ENCODE measurements around the gene C20orf204. TPM values are rescaled to one million over a fixed set of nuclear protein-coding genes. Genes with fewer than 3 reads are reported as not detected.

The C20orf204 gene
- total RNA-seq, 4 donors from 2014 or later = 0.40 to 1.6 (median 0.58) TPM; not detected in 1

Small RNA genes within 50 kb of the gene (small RNA-seq; reads per million reads assigned to genes)
- gene AL355803.1 = 0 reads per million in 4 donors
- 0 reads per million in 4 donors for gene MIR6813

Other genes with a start within 250 kb of the C20orf204 start
- gene ZBTB46, start 204.9 kb upstream of the C20orf204 start, total RNA-seq = 10 to 100 TPM in 2 of 4 donors, 1 to 10 TPM in 2; 8.1 to 13.8 (median 10.2) TPM
- not detected for gene ABHD16B, start 174.7 kb upstream of the C20orf204 start, total RNA-seq
- gene TPD52L2, start 170.9 kb upstream of the C20orf204 start, total RNA-seq = 100 to 1,000 TPM; 136 to 157 (median 145) TPM
- 10 to 100 TPM; 44.7 to 70.6 (median 47.6) TPM for gene DNAJC5, start 141.1 kb upstream of the C20orf204 start, total RNA-seq
- 10 to 100 TPM; 19.8 to 27.7 (median 22.6) TPM for gene UCKL1, start 79.8 kb upstream of the C20orf204 start, total RNA-seq
- 10 to 100 TPM in 2 of 4 donors, 1 to 10 TPM in 2; 9.0 to 13.8 (median 10.0) TPM for gene ZNF512B, start 66.3 kb upstream of the C20orf204 start, total RNA-seq
- 1 to 10 TPM in 2 of 4 donors, under 1 TPM in 2; 0.62 to 4.6 (median 1.9) TPM for gene SAMD10, start 56.5 kb upstream of the C20orf204 start, total RNA-seq
- 10 to 100 TPM; 53.7 to 73.0 (median 67.6) TPM for gene PRPF6, start 55.0 kb upstream of the C20orf204 start, total RNA-seq
- 10 to 100 TPM in 1 of 4 donors, 1 to 10 TPM in 3; 4.4 to 13.3 (median 7.1) TPM for gene SOX18, start 13.5 kb downstream of the C20orf204 start, total RNA-seq
- 10 to 100 TPM; 28.1 to 39.7 (median 33.6) TPM for gene TCEA2, start 27.0 kb downstream of the C20orf204 start, total RNA-seq
- gene RGS19, start 43.3 kb downstream of the C20orf204 start, total RNA-seq = 10 to 100 TPM in 2 of 4 donors, 1 to 10 TPM in 2; 3.4 to 16.0 (median 10.5) TPM
- gene OPRL1, start 43.9 kb downstream of the C20orf204 start, total RNA-seq = 1 to 10 TPM in 1 of 4 donors, under 1 TPM in 3; 0.50 to 1.1 (median 0.66) TPM
- under 1 TPM in 1 of 4 donors, not detected in 3; 0.81 TPM for gene LKAAEAR1, start 48.2 kb downstream of the C20orf204 start, total RNA-seq
- not detected for gene NPBWR2, start 71.4 kb downstream of the C20orf204 start, total RNA-seq
- gene MYT1, start 128.3 kb downstream of the C20orf204 start, total RNA-seq = under 1 TPM in 2 of 4 donors, not detected in 2; 0.04 to 0.27 TPM
- gene PCMTD2, start 219.6 kb downstream of the C20orf204 start, total RNA-seq = 10 to 100 TPM; 46.0 to 70.0 (median 48.1) TPM